ENCODE results near the gene SLC16A14.

DNA sequence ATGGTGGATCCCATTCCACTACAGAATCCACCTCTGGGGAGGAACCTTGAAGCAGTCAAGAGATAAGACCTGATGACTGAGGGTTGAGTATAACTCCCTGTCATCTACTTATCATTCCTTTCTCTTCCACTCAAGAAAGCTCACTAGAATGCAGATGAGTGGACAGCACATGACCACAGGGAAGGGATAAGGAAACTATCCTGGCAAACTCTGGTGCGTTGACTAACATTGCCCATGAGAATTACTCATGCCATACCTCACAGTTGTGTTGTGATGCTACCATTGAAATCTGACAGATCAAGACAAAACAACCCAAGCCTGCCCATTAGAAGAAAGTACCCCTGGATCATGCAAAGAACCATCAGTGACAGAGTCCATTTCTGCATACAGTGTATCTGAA is 26.5 kb downstream of the SLC16A14 start:
- no peak for TF ChIP-seq CTCF (conservative IDR thresholded peaks at IDR 0.05; ENCODE audit: low read length)
- no peak for TF ChIP-seq EZH2phosphoT487 (IDR thresholded peaks at IDR 0.05; ENCODE audit: borderline replicate concordance)
